Right atrium auricular region (tissue), 2 donors: Measurements from ENCODE around the gene ERG. TPM values are rescaled to one million over a fixed set of nuclear protein-coding genes. Genes with fewer than 3 reads are reported as not detected.

ENCODE experiments used
- DNase-seq: peaks from one replicate; pipeline ENCODE4 v3.0.0-alpha.2; 2019; ENCODE audit warnings: low spot score
- H3K27ac ChIP-seq, 2 donors: fragments of 200-600 bp; sonication (generic); 1 replicate in 1 of 2; 2 replicates in 1 of 2; pipeline ENCODE4 v1.5.1; 2016 to 2019
- H3K27me3 ChIP-seq, 2 donors: fragments of 200-600 bp; sonication (generic); one replicate each; pipeline versions ENCODE4 v1.5.1 to v1.6.0; 2017 to 2019
- H3K36me3 ChIP-seq: fragments of 200-600 bp; sonication (generic); one replicate; pipeline ENCODE4 v1.5.1; 2016
- H3K4me1 ChIP-seq, 2 donors: fragments of 200-600 bp; sonication (generic); one replicate each; pipeline versions ENCODE4 v1.5.1 to v1.6.0; 2017 to 2019
- H3K4me3 ChIP-seq, 2 donors: fragments of 200-600 bp; sonication (generic); 1 replicate in 1 of 2; 2 replicates in 1 of 2; pipeline ENCODE4 v1.5.1; 2017 to 2019; ENCODE audit warnings: mild to moderate bottlenecking in 1 of 2, moderate library complexity in 1 of 2
- H3K9me3 ChIP-seq, 2 donors: fragments of 200-600 bp; sonication (generic); one replicate each; pipeline ENCODE4 v1.5.1; 2019
- CTCF ChIP-seq, 2 donors: fragments of 200-600 bp; sonication (generic); IDR thresholded peaks; one replicate each; pipeline ENCODE4 v1.5.1; 2019; ENCODE audit warnings: antibody characterized with exemption in 2 of 2
- total RNA-seq, 2 donors: library from RNA; depleted of rRNA; stranded (reverse); fragments of >200 nt; gene quantifications; one replicate each; pipeline ENCODE4 v1.1.0, GENCODE V29; 2016

ERG gene
- total RNA-seq, 2 donors from 2014 or later = 6.3 to 13.2 TPM

DNA sequence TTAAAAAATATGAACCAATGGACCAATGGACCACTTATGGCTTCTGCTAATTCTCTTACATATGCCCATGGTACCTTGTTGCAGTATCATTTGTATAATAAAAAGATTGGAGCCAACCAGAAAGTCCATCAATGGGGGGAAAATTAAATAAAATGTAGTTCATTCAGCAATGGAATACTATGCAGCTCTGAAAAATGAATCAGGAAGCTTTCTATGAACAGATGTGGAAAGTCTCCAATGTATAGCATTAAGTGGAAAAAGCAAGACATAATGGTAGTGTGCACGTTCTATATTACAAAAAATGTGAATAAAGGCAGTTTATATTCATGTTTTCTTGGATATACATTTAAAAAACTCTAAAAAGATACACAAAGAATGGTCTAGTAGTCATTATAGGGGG lies 140.2 kb downstream of the ERG start:
- no peak for DNase-seq
- Histone ChIP-seq H3K27me3 (no peaks in the 10 kb centered on the region), H3K27ac (no peak overlapping the region), H3K9me3 (no peaks in the 10 kb centered on the region), H3K4me3 (no peak overlapping the region), H3K36me3 (no peaks in the 10 kb centered on the region), H3K4me1 (no peaks in the 10 kb centered on the region)
- no peak for TF ChIP-seq CTCF (IDR thresholded peaks at IDR 0.05)

DNA sequence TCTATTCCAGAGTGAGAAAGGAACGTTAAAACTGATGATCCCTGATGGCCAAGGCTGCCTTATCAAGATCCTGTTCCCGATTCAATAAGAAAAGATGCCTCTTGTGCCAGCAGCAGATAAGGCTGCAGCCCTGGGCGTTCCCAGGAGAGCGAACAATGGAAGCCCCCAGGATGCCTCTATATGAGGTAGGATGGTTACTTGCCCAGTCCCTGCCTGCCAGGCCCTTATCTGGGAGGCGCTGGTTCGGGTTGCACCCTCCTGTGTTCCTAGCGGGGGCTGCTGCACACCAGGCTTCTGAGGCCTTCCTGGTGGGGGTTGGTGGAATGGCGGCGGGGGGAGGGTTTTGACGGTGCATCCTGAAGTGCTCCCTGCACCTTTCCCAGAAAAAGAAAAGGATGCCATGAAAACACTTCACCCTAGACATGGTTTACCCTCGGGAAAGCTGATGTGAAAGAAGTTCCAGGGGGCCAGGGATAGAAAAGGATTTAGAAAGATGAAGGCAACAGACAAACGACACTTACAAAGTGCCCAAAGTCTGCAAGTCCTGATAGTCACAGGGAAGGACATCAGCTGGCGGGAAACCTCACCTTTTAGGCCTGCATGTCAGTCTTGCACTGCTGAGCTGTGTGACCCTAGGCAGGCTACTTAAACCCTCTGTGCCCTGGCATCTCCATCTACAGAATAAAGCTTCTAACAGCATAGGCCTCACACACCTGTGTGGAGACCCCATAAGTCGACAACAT lies 141.2 kb downstream of the ERG start:
- H3K9me3 ChIP-seq = no peaks in the 10 kb centered on the region
- no peaks in the 10 kb centered on the region for H3K27me3 ChIP-seq
- H3K4me1 ChIP-seq = peaks cover 0 to 5% of the 10 kb centered on the region in 2 donors
- H3K4me3 ChIP-seq = no peak overlapping the region
- no peak for TF ChIP-seq CTCF (IDR thresholded peaks at IDR 0.05)
- no peak for DNase-seq
- H3K36me3 ChIP-seq = no peaks in the 10 kb centered on the region
- no peak overlapping the region for H3K27ac ChIP-seq

DNA sequence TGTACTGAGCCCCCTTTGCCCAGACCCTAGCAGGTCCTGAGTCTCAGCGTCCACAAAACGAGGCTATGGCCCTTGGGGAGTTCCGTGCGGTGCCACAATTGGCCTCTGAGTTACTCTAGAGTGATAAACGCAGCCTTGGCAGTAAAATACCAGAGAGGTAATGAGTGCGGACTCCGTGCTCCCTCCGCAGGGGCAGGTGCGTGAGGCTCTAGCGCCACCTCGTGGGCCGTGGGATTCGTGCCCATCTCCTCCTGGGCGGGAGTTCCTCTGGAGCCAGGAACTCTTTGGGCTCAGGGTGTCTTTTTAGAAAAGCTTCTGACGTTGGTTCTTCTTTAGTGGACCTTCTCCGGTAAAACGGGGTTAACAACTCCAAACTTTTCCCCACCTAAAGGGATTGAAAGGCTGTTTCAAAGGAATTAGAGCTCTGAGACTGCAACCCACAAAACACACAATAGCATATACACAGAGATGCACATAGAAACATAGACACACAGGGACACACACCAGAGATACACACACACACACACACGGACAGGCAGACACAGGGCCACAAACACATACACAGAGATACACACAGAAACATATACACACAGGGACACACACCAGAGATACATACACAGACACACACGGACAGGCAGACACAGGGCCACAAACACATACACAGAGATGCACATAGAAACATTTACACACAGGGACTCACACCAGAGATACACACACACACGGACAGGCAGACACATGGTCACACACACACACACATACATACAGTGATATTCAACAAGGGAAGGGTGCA lies 142.1 kb downstream of the ERG start:
- Histone ChIP-seq H3K27me3 (no peaks in the 10 kb centered on the region), H3K36me3 (no peaks in the 10 kb centered on the region), H3K4me1 (peaks cover 0 to 10% of the 10 kb centered on the region in 2 donors), H3K27ac (no peak overlapping the region), H3K9me3 (no peaks in the 10 kb centered on the region), H3K4me3 (no peak overlapping the region)
- DNase-seq = peak; percentile 79
- TF ChIP-seq CTCF (IDR thresholded peaks at IDR 0.05) = peak; percentile 73 to 97

DNA sequence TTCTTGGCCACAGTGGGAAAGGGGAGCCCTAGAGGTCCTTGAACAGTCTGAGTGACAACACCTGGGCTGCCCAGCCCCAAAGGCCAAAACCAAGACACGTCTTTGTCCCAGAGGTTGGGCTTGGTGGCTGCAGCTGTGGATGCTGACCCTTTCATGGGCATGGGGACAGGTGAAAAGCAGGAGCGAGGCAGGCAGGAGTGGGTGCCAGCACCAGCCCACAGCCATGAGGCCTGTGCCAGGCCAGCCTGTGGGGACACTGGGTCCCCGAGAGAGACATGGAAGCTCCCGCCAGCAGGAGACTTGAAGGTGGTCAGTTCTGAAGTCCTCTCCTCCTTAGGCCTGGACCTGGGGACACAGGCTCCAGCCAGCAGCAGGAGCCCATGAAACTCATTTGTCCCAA lies 142.9 kb downstream of the ERG start:
- DNase-seq = peak; percentile 53
- H3K4me3 ChIP-seq = no peak overlapping the region
- TF ChIP-seq CTCF (IDR thresholded peaks at IDR 0.05) = no peak
- H3K4me1 ChIP-seq = peaks cover 0 to 10% of the 10 kb centered on the region in 2 donors
- no peaks in the 10 kb centered on the region for H3K36me3 ChIP-seq
- H3K27ac ChIP-seq = no peak overlapping the region
- no peaks in the 10 kb centered on the region for H3K27me3 ChIP-seq
- H3K9me3 ChIP-seq = no peaks in the 10 kb centered on the region

- H3K27ac ChIP-seq = no peak overlapping the region
- H3K27me3 ChIP-seq = no peaks in the 10 kb centered on the region
- no peaks in the 10 kb centered on the region for H3K36me3 ChIP-seq
- TF ChIP-seq CTCF (IDR thresholded peaks at IDR 0.05) = no peak
- no peak for DNase-seq
- H3K4me1 ChIP-seq = peaks cover 0 to 10% of the 10 kb centered on the region in 2 donors
- H3K9me3 ChIP-seq = no peaks in the 10 kb centered on the region
- no peak overlapping the region for H3K4me3 ChIP-seq
Observed at GRCh38 chr21:38354746-38355145, 143.5 kb downstream of the ERG start.
